ENCODE data around the gene OLFML1.
A peak's percentile ranks its signal among the peaks of the same experiment; 100 is the strongest.

DNA sequence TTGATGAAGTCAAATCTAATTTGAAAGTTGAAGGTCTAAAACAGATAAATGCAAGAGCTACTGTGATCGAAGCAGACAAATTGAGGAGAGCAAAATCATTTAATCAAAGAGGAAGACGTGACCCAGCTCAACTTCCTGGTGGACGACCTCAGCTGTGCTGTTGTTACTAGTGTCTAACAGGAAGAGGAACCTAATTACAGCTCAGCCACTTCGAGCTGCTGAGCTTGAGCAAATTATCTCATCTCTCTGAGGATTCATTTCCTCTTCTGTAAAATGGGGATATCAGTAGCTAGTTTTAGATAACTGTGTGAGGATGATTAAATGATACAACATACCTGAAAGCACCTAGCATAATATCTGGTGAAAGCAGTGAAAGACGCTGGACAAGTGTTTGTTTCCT is 48.6 kb upstream of the OLFML1 start:
- no peak for TF ChIP-seq POLR2A (IDR thresholded peaks at IDR 0.05)
- TF ChIP-seq, protein P1, sequence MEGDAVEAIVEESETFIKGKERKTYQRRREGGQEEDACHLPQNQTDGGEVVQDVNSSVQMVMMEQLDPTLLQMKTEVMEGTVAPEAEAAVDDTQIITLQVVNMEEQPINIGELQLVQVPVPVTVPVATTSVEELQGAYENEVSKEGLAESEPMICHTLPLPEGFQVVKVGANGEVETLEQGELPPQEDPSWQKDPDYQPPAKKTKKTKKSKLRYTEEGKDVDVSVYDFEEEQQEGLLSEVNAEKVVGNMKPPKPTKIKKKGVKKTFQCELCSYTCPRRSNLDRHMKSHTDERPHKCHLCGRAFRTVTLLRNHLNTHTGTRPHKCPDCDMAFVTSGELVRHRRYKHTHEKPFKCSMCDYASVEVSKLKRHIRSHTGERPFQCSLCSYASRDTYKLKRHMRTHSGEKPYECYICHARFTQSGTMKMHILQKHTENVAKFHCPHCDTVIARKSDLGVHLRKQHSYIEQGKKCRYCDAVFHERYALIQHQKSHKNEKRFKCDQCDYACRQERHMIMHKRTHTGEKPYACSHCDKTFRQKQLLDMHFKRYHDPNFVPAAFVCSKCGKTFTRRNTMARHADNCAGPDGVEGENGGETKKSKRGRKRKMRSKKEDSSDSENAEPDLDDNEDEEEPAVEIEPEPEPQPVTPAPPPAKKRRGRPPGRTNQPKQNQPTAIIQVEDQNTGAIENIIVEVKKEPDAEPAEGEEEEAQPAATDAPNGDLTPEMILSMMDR (IDR thresholded peaks at IDR 0.05) = no peak
- peak in 1 of 2 donors; percentile 28 for TF ChIP-seq EP300 (IDR thresholded peaks at IDR 0.05)

All from tibial nerve (tissue), 4 donors.